ENCODE data around the gene SRCIN1.

- TF ChIP-seq CTCF (IDR thresholded peaks at IDR 0.05) = no peak
- no peak for TF ChIP-seq EZH2 (IDR thresholded peaks at IDR 0.05; ENCODE audit: borderline replicate concordance, insufficient read depth, low read depth, low read length, poor library complexity, severe bottlenecking)
Measured at GRCh38 chr17:38532451-38532850, 73.3 kb downstream of the SRCIN1 start.

Data from B cell (primary cell).